ENCODE data around the gene GRHPR. TPM values are rescaled to one million over a fixed set of nuclear protein-coding genes. Genes with fewer than 3 reads are reported as not detected.

Gene GRHPR
- total RNA-seq, 2 experiments from 2014 or later, result 106 to 135 TPM

DNA sequence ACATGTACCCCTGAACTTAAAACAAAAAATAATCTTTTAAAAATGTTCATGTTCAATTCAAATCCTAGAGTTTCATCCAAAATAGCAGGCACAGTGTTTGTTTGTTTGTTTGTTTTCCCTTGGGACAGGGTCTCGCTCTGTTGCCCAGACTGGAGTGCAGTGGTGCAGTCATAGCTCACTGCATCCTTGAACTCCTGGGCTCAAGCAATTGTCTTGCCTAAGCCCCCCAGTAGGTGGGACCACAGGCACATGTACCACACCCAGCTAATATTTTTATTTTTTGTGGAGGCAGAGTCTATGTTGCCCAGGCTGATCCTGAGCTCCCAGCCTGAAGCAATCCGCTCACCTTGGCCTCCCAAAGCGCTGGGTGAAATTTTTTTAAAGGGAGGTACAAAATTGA, 58.3 kb downstream of the GRHPR start:
- Histone ChIP-seq H3K4me3 (ENCODE audit: low read depth, low read length, poor library complexity, severe bottlenecking) (no peak overlapping the region), H3K79me2 (ENCODE audit: insufficient read depth, low read depth, low read length) (peaks cover under 1% of the 10 kb centered on the region; the same call in 1 of the 2 replicates), H3K9me2 (ENCODE audit: insufficient read depth, low read length) (no peaks in the 10 kb centered on the region), H3K9me3 (ENCODE audit: low read length) (no peaks in the 10 kb centered on the region), H3K4me1 (ENCODE audit: insufficient read depth, low read length, poor library complexity, severe bottlenecking) (peaks cover 29% of the 10 kb centered on the region), H2AFZ (ENCODE audit: low read length) (no peak overlapping the region), H4K20me1 (ENCODE audit: insufficient read depth, low read length) (no peaks in the 10 kb centered on the region), H3K27ac (ENCODE audit: low read depth, low read length, poor library complexity, severe bottlenecking) (no peak overlapping the region), H3K4me2 (ENCODE audit: low read length) (no peak overlapping the region), H3K36me3 (ENCODE audit: insufficient read depth, low read length) (no peaks in the 10 kb centered on the region)
- peak; percentile 48 for DNase-seq (ENCODE audit: low spot score)
- intact Hi-C loops (cut with micrococcal nuclease; ENCODE audit: unreplicated experiment), result loop anchor here (5.0 kb wide), 2 partner anchors 267 to 422 kb away; partner anchors contain the start of gene SLC25A51
- TF ChIP-seq, protein P1, sequence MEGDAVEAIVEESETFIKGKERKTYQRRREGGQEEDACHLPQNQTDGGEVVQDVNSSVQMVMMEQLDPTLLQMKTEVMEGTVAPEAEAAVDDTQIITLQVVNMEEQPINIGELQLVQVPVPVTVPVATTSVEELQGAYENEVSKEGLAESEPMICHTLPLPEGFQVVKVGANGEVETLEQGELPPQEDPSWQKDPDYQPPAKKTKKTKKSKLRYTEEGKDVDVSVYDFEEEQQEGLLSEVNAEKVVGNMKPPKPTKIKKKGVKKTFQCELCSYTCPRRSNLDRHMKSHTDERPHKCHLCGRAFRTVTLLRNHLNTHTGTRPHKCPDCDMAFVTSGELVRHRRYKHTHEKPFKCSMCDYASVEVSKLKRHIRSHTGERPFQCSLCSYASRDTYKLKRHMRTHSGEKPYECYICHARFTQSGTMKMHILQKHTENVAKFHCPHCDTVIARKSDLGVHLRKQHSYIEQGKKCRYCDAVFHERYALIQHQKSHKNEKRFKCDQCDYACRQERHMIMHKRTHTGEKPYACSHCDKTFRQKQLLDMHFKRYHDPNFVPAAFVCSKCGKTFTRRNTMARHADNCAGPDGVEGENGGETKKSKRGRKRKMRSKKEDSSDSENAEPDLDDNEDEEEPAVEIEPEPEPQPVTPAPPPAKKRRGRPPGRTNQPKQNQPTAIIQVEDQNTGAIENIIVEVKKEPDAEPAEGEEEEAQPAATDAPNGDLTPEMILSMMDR (conservative IDR thresholded peaks at IDR 0.05; ENCODE audit: low read length), result peak; percentile 66
- no peak for TF ChIP-seq EZH2phosphoT487 (IDR thresholded peaks at IDR 0.05; ENCODE audit: borderline replicate concordance, low read depth, low read length)
- no TSS peak for BruUV-seq (replicated peaks)
- CTCF ChIA-PET (ENCODE audit: unreplicated experiment), result interaction anchor here (0.9 to 1.6 kb wide), 3 partner anchors 10 to 249 kb away, joined by 3 to 7 read pairs (median 3); no protein-coding TSS in a partner anchor
- POLR2A ChIA-PET, result interaction anchor here (0.6 to 2.3 kb wide), 6 partner anchors 11 to 132 kb away, joined by 3 to 10 read pairs (median 4); no protein-coding TSS in a partner anchor

GRCh38 chr9:37485389-37486255, 63.1 kb downstream of the GRHPR start, which contains the start of gene POLR1E:
POLR1E (plus strand) TSS chr9:37485948; CDS start chr9:37486048, 100 bp downstream.
- TF ChIP-seq, protein P1 (conservative IDR thresholded peaks at IDR 0.05; ENCODE audit: low read length), result no peak
- TF ChIP-seq EZH2phosphoT487 (IDR thresholded peaks at IDR 0.05; ENCODE audit: borderline replicate concordance, low read depth, low read length), result no peak
- DNase-seq (ENCODE audit: low spot score), result peak; percentile 98
- Histone ChIP-seq H3K27ac (ENCODE audit: low read depth, low read length, poor library complexity, severe bottlenecking) (peak within 1 kb of the TSS; percentile 51), H3K79me2 (ENCODE audit: insufficient read depth, low read depth, low read length) (peaks cover 30% of the 10 kb centered on the region), H2AFZ (ENCODE audit: low read length) (peak within 1 kb of the TSS; percentile 87), H3K4me1 (ENCODE audit: insufficient read depth, low read length, poor library complexity, severe bottlenecking) (peaks cover 36% of the 10 kb centered on the region), H3K9me3 (ENCODE audit: low read length) (no peaks in the 10 kb centered on the region), H3K9me2 (ENCODE audit: insufficient read depth, low read length) (no peaks in the 10 kb centered on the region), H3K4me2 (ENCODE audit: low read length) (peak within 1 kb of the TSS; percentile 90), H4K20me1 (ENCODE audit: insufficient read depth, low read length) (0 out of 2 replicates have a peak, but pooled peaks cover 4% of the 10 kb centered on the region), H3K36me3 (ENCODE audit: insufficient read depth, low read length) (peaks cover 44% of the 10 kb centered on the region), H3K4me3 (ENCODE audit: low read depth, low read length, poor library complexity, severe bottlenecking) (peak within 1 kb of the TSS; percentile 86)
- POLR2A ChIA-PET, result interaction anchor here (0.6 to 2.1 kb wide), 16 partner anchors 10 to 425 kb away, joined by 3 to 8 read pairs (median 4); partner anchors contain the start of genes TOMM5 and ZBTB5
- CTCF ChIA-PET (ENCODE audit: unreplicated experiment), result interaction anchor here (0.6 to 0.9 kb wide), 3 partner anchors 11 to 106 kb away, joined by 3 to 4 read pairs (median 3); no protein-coding TSS in a partner anchor
- intact Hi-C loops (cut with micrococcal nuclease; ENCODE audit: unreplicated experiment), result loop anchor here (5.0 kb wide), 2 partner anchors 47 to 107 kb away; partner anchors contain the start of gene TOMM5
- no TSS peak for BruUV-seq (replicated peaks)
